H1 (cell line): ENCODE data around the gene CPLANE2. TPM values are rescaled to one million over a fixed set of nuclear protein-coding genes. Genes with fewer than 3 reads are reported as not detected.

ENCODE experiments used
- CTCF ChIA-PET: fragments of 300-600 bp; sonication (Branson Sonifier 250); formaldehyde crosslinking; loops from one replicate; lab custom pipeline; 2021; ENCODE audit not compliant: partially characterized antibody; lab: Charles Lee
- POLR2A ChIA-PET: fragments of 300-600 bp; sonication (Branson Sonifier 250); formaldehyde crosslinking; loops from one replicate; lab custom pipeline; 2021; ENCODE audit warnings: inconsistent platforms; ENCODE audit not compliant: partially characterized antibody; lab: Charles Lee
- DNase-seq, 2 experiments: peaks; one replicate each; pipeline versions ENCODE4 v3.0.0 to v3.0.0-alpha.2; 2010 to 2022; ENCODE audit warnings: low spot score in 2 of 2, low read depth in 1 of 2, mixed read lengths in 1 of 2
- FAIRE-seq: peaks from 2 replicates; lab custom pipeline; 2011; peaks lifted over from hg19 to GRCh38; lab: Jason Lieb, UNC
- H2AFZ ChIP-seq: 2 replicates; pipeline ENCODE4 v1.8.1; 2012; ENCODE audit warnings: low read length, inconsistent platforms
- H2AK5ac ChIP-seq: 2 replicates; pipeline ENCODE4 v1.6.1; 2013; ENCODE audit warnings: low read depth, low read length
- H2BK120ac ChIP-seq: replicated peaks from 2 replicates; pipeline ENCODE3; 2013; ENCODE audit warnings: low read depth, low read length, inconsistent platforms
- H2BK12ac ChIP-seq: 2 replicates; pipeline ENCODE4 v1.6.1; 2013; ENCODE audit warnings: low read depth, low read length
- H2BK15ac ChIP-seq: 2 replicates; pipeline ENCODE4 v1.6.1; 2013; ENCODE audit warnings: low read length
- H2BK20ac ChIP-seq: 2 replicates; pipeline ENCODE4 v1.6.1; 2013; ENCODE audit warnings: low read length
- H2BK5ac ChIP-seq: 2 replicates; pipeline ENCODE4 v1.6.1; 2013; ENCODE audit warnings: low read depth, low read length
- H3K14ac ChIP-seq: 2 replicates; pipeline ENCODE4 v1.6.1; 2013; ENCODE audit warnings: inconsistent platforms; ENCODE audit not compliant: insufficient read length
- H3K18ac ChIP-seq: 2 replicates; pipeline ENCODE4 v1.6.1; 2013; ENCODE audit warnings: low read length; ENCODE audit errors: extremely low read depth
- H3K23ac ChIP-seq: 2 replicates; pipeline ENCODE4 v1.6.1; 2013; ENCODE audit warnings: inconsistent platforms; ENCODE audit not compliant: insufficient read length
- H3K23me2 ChIP-seq: 2 replicates; pipeline ENCODE4 v1.6.1; 2013; ENCODE audit warnings: low read depth, low read length
- H3K27ac ChIP-seq: 2 replicates; pipeline ENCODE4 v1.6.1; 2011; ENCODE audit warnings: low read depth, low read length, inconsistent platforms
- H3K27me3 ChIP-seq, 4 experiments: replicated peaks in 1 of 4; 1 replicate in 1 of 4; 2 replicates in 3 of 4; pipeline versions ENCODE4 v1.6.1 to v1.8.1; 2011 to 2013; ENCODE audit warnings: low read length in 3 of 4, mild to moderate bottlenecking in 3 of 4, inconsistent platforms in 2 of 4, mixed read lengths in 2 of 4, moderate library complexity in 1 of 4; ENCODE audit not compliant: control insufficient read depth in 3 of 4, insufficient read depth in 3 of 4; ENCODE audit errors: extremely low read depth in 1 of 4
- H3K36me3 ChIP-seq, 4 experiments: 2 replicates each; pipeline versions ENCODE4 v1.6.1 to v1.8.1; 2011 to 2013; ENCODE audit warnings: mild to moderate bottlenecking in 4 of 4, low read length in 3 of 4, moderate library complexity in 2 of 4, control low read depth in 1 of 4, inconsistent platforms in 1 of 4; ENCODE audit not compliant: insufficient read depth in 4 of 4, control insufficient read depth in 2 of 4
- H3K4ac ChIP-seq: replicated peaks from 2 replicates; pipeline ENCODE3; 2013; ENCODE audit warnings: low read length, low read depth, mixed read lengths, inconsistent platforms; ENCODE audit not compliant: insufficient read length
- H3K4me1 ChIP-seq, 4 experiments: replicated peaks in 1 of 4; 1 replicate in 1 of 4; 2 replicates in 3 of 4; pipeline versions ENCODE4 v1.6.1 to v1.8.1; 2011 to 2013; ENCODE audit warnings: low read length in 3 of 4, inconsistent platforms in 2 of 4, mixed read lengths in 1 of 4; ENCODE audit not compliant: insufficient read depth in 4 of 4, control insufficient read depth in 3 of 4
- H3K4me2 ChIP-seq, 2 experiments: 2 replicates each; pipeline versions ENCODE4 v1.6.1 to v1.8.1; 2011 to 2013; ENCODE audit warnings: low read depth in 2 of 2, low read length in 2 of 2, control low read depth in 1 of 2, inconsistent platforms in 1 of 2, mild to moderate bottlenecking in 1 of 2; ENCODE audit not compliant: insufficient read depth in 1 of 2
- H3K4me3 ChIP-seq, 4 experiments: fragments of 200-600, 300-600 bp in 1 of 4; sonication (generic), shearing (Covaris generic), sonication (Bioruptor Twin) in 1 of 4; 2 replicates each; pipeline versions ENCODE4 v1.5.1 to v1.8.1; 2011 to 2016; ENCODE audit warnings: low read length in 4 of 4, low read depth in 3 of 4, control low read depth in 2 of 4, inconsistent platforms in 2 of 4, mild to moderate bottlenecking in 2 of 4, mixed read lengths in 1 of 4, moderate library complexity in 1 of 4; ENCODE audit not compliant: insufficient read depth in 2 of 4; ENCODE audit errors: extremely low read depth in 1 of 4
- H3K56ac ChIP-seq: replicated peaks from 2 replicates; pipeline ENCODE3; 2013; ENCODE audit warnings: low read depth, mild to moderate bottlenecking, mixed read lengths, low read length, inconsistent platforms; ENCODE audit not compliant: insufficient read length
- H3K79me1 ChIP-seq: 2 replicates; pipeline ENCODE4 v1.6.1; 2013; ENCODE audit warnings: low read depth, low read length, control low read depth
- H3K79me2 ChIP-seq, 2 experiments: 2 replicates each; pipeline versions ENCODE4 v1.6.1 to v1.8.1; 2012 to 2013; ENCODE audit warnings: low read length in 2 of 2, mild to moderate bottlenecking in 2 of 2, inconsistent platforms in 1 of 2; ENCODE audit not compliant: insufficient read depth in 2 of 2, control insufficient read depth in 1 of 2
- H3K9ac ChIP-seq, 4 experiments: replicated peaks in 1 of 4; 1 replicate in 1 of 4; 2 replicates in 3 of 4; pipeline versions ENCODE4 v1.6.1 to v1.8.1; 2011 to 2013; ENCODE audit warnings: low read depth in 3 of 4, low read length in 3 of 4, control low read depth in 2 of 4, mild to moderate bottlenecking in 2 of 4, moderate library complexity in 2 of 4, inconsistent platforms in 1 of 4; ENCODE audit errors: extremely low read depth in 1 of 4
- H3K9me3 ChIP-seq, 2 experiments: 2 replicates each; pipeline versions ENCODE4 v1.6.1 to v1.8.1; 2012 to 2013; ENCODE audit warnings: mild to moderate bottlenecking in 2 of 2, moderate library complexity in 2 of 2, control low read depth in 1 of 2, inconsistent platforms in 1 of 2, low read depth in 1 of 2, low read length in 1 of 2, mixed read lengths in 1 of 2; ENCODE audit not compliant: insufficient read depth in 2 of 2
- H4K20me1 ChIP-seq, 2 experiments: replicated peaks in 1 of 2; 2 replicates each; pipeline versions ENCODE3 to v1.8.1; 2011 to 2013; ENCODE audit warnings: inconsistent platforms in 2 of 2, low read length in 2 of 2, mild to moderate bottlenecking in 1 of 2; ENCODE audit not compliant: insufficient read depth in 2 of 2, control insufficient read depth in 1 of 2
- H4K5ac ChIP-seq: 2 replicates; pipeline ENCODE4 v1.6.1; 2013; ENCODE audit warnings: low read length, low read depth, mixed read lengths, inconsistent platforms; ENCODE audit not compliant: insufficient read length
- H4K8ac ChIP-seq: 2 replicates; pipeline ENCODE4 v1.8.0; 2013; ENCODE audit warnings: mild to moderate bottlenecking, moderate library complexity, low read length, inconsistent platforms; ENCODE audit not compliant: insufficient read depth; ENCODE audit errors: extremely low read depth
- H4K91ac ChIP-seq: replicated peaks from 2 replicates; pipeline ENCODE3; 2013; ENCODE audit warnings: low read length, mixed read lengths, inconsistent platforms; ENCODE audit not compliant: insufficient read length
- E2F6 ChIP-seq: IDR thresholded peaks from 2 replicates; pipeline ENCODE4 v1.6.1; 2012; ENCODE audit warnings: inconsistent platforms
- KDM1A ChIP-seq: fragments of 200-600, 300-600 bp; sonication (generic); IDR thresholded peaks from 2 replicates; pipeline ENCODE4 v1.7.1; 2016; ENCODE audit warnings: mild to moderate bottlenecking, low read length, borderline replicate concordance
- WGBS, 2 experiments: shearing (Covaris generic) in 1 of 2; methylation state at CpG; one replicate each; pipeline versions ENCODE4 v1.1.6 to v1.1.7; 2013 to 2015; ENCODE audit warnings: low lambda C conversion rate in 2 of 2, mixed read lengths in 2 of 2, inconsistent platforms in 1 of 2, low coverage in 1 of 2, missing lambda C conversion rate in 1 of 2; ENCODE audit not compliant: insufficient replicate concordance in 2 of 2, insufficient coverage in 1 of 2, insufficient read length in 1 of 2; ENCODE audit errors: extremely low coverage in 1 of 2, missing lambda C conversion rate in 1 of 2; 5-methylcytosine and 5-hydroxymethylcytosine counted together
- polyA plus RNA-seq, 7 experiments: library from polyadenylated mRNA; depleted of rRNA in 3 of 7; stranded (reverse) in 5 of 7; unstranded in 2 of 7; fragments of >200 nt in 5 of 7; fragments of 200-250 nt in 2 of 7; gene quantifications; 1 replicate in 5 of 7; 2 replicates in 1 of 7; 4 replicates in 1 of 7; pipeline versions ENCODE4 v1.2.1 to v1.2.3, GENCODE V29; 2011 to 2013; ENCODE audit warnings: missing spikeins in 2 of 7, mixed read lengths in 2 of 7
- total RNA-seq: library from RNA; stranded (reverse); fragmentation: NEBNext Ultra II Directional; extraction: Animal tissue kit (Norgen Biotek cat#: 25700); gene quantifications from 2 replicates; pipeline ENCODE4 v1.2.1, GENCODE V29; 2021

Gene CPLANE2
- total and polyA plus RNA-seq, 2 of the 8 experiments (the other 6 are each of a cell fraction or from before 2014, with no cell fraction given), result 2.3 to 2.5 TPM

- FAIRE-seq, result no peak
- peak overlapping the region; percentile 87 for H4K91ac ChIP-seq
- peak overlapping the region; percentile 24 for H2BK20ac ChIP-seq
- ChIA-PET POLR2A (interaction anchor here (0.8 to 3.5 kb wide), 15 partner anchors 9 to 148 kb away, joined by 3 to 32 read pairs (median 4); no protein-coding TSS in a partner anchor), CTCF (interaction anchor here (0.8 to 3.0 kb wide), 13 partner anchors 9 to 228 kb away, joined by 3 to 16 read pairs (median 4); partner anchors contain the start of gene NECAP2)
- H2BK120ac ChIP-seq, result no peak overlapping the region
- H3K4me2 ChIP-seq, result peak overlapping the region; percentile 83 to 89
- DNase-seq, result no peak
- H3K27me3 ChIP-seq, result peaks cover 0 to 5% (median 4%) of the 10 kb centered on the region in 4 experiments; a peak in 5 of 7 replicates
- peak overlapping the region; percentile 16 for H3K4ac ChIP-seq
- peak overlapping the region; percentile 82; the same call in 1 of the 2 replicates for H2BK15ac ChIP-seq
- H2BK12ac ChIP-seq, result peak overlapping the region; percentile 30; the same call in 1 of the 2 replicates
- peak overlapping the region; percentile 79 for H4K5ac ChIP-seq
- H3K79me1 ChIP-seq, result peaks cover 10% of the 10 kb centered on the region
- H2BK5ac ChIP-seq, result peak overlapping the region; percentile 93
- peaks cover 5 to 33% of the 10 kb centered on the region in 2 experiments; a peak in 3 of 4 replicates for H3K79me2 ChIP-seq
- no peaks in the 10 kb centered on the region for H3K36me3 ChIP-seq
- H2AFZ ChIP-seq, result no peak overlapping the region
- peaks cover 10 to 48% (median 32%) of the 10 kb centered on the region in 4 experiments for H3K4me1 ChIP-seq
- H3K56ac ChIP-seq, result no peak overlapping the region
- H2AK5ac ChIP-seq, result peak overlapping the region; percentile 91; the same call in 1 of the 2 replicates
- 56% methylated on average over 6 of the region's 6 CpGs; no CpG with 5 or more reads in 1 of the 2 experiments for WGBS, 2 experiments
- TF ChIP-seq E2F6, result no peak
- peak; percentile 77 for TF ChIP-seq KDM1A
- peak overlapping the region; percentile 86 for H3K27ac ChIP-seq
- peak overlapping the region; percentile 6 for H3K14ac ChIP-seq
- no peaks in the 10 kb centered on the region for H3K9me3 ChIP-seq
- peaks cover 0 to 2% of the 10 kb centered on the region in 2 experiments for H4K20me1 ChIP-seq
- peak overlapping the region; percentile 57 to 75 (median 64) for H3K4me3 ChIP-seq
- no peak overlapping the region for H3K23ac ChIP-seq
- peaks cover 25% of the 10 kb centered on the region for H3K23me2 ChIP-seq
- H4K8ac ChIP-seq, result no peak overlapping the region
- peak overlapping the region; percentile 75 to 83 (median 81) for H3K9ac ChIP-seq
- peak overlapping the region; percentile 100 for H3K18ac ChIP-seq
Observed at GRCh38 chr1:16211824-16212223, 25.2 kb downstream of the CPLANE2 start.
